ENCODE data around the gene RFK. TPM values are rescaled to one million over a fixed set of nuclear protein-coding genes. Genes with fewer than 3 reads are reported as not detected.

RFK gene
- total RNA-seq, 3 donors from 2014 or later (not counting 1 experiment from before 2014, with no cell fraction given): 8.7 to 11.5 (median 9.2) TPM

- H3K27ac Mint-ChIP-seq: no peak overlapping the region
- H3K4me1 Mint-ChIP-seq: no peaks in the 10 kb centered on the region
- WGBS (ENCODE audit: insufficient coverage): 71% methylated on average over 1 of the region's 2 CpGs
- no peaks in the 10 kb centered on the region for H3K36me3 Mint-ChIP-seq
- H3K4me3 Mint-ChIP-seq: no peak overlapping the region
- Histone ChIP-seq H3K4me3 (ENCODE audit: low read length) (no peak overlapping the region), H3K27ac (ENCODE audit: low read length) (no peak overlapping the region), H3K36me3 (ENCODE audit: control insufficient read depth, insufficient read depth, low read length) (no peaks in the 10 kb centered on the region), H3K9me3 (ENCODE audit: control insufficient read depth, insufficient read depth, low read length) (no peaks in the 10 kb centered on the region), H3K4me1 (ENCODE audit: control insufficient read depth, insufficient read depth, low read length) (no peaks in the 10 kb centered on the region), H3K27me3 (ENCODE audit: control insufficient read depth, insufficient read depth, low read length) (no peaks in the 10 kb centered on the region)
- H3K27me3 Mint-ChIP-seq (ENCODE audit: low read depth in 2 of 2): peaks cover 12 to 25% of the 10 kb centered on the region in 2 donors
- no peak for TF ChIP-seq CTCF (IDR thresholded peaks at IDR 0.05)
- ATAC-seq: no peak
- DNase-seq: no peak
- no peaks in the 10 kb centered on the region for H3K9me3 Mint-ChIP-seq
- intact Hi-C loops (cut with micrococcal nuclease): no loop called here
Observed at GRCh38 chr9:76359766-76360165, 34.5 kb downstream of the RFK start.

DNA sequence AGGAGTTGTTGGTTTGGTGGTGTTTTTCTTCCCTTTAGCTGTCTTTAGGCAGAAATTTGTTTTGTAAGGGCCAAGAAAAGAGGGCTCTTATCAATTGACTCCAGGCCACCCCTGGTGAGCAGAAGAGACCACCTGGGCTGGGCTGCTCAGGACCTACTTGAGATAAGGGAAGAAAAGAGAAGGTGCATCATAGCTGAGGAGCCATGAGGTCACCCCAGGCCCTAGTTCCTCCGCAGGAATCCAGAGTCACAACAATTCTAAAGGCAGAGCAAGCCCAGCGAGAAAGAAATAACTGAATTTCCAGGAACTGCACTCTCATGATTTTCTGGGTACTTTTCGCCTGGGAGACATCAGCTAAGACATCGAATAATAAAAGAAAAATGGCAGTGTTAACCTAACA is 34.9 kb downstream of the RFK start:
- Mint-ChIP-seq H3K4me1 (no peaks in the 10 kb centered on the region), H3K4me3 (no peak overlapping the region), H3K36me3 (no peaks in the 10 kb centered on the region), H3K27ac (no peak overlapping the region), H3K9me3 (no peaks in the 10 kb centered on the region), H3K27me3 (ENCODE audit: low read depth in 2 of 2) (peaks cover 9 to 22% of the 10 kb centered on the region in 2 donors)
- Histone ChIP-seq H3K36me3 (ENCODE audit: control insufficient read depth, insufficient read depth, low read length) (no peaks in the 10 kb centered on the region), H3K9me3 (ENCODE audit: control insufficient read depth, insufficient read depth, low read length) (no peaks in the 10 kb centered on the region), H3K4me3 (ENCODE audit: low read length) (no peak overlapping the region), H3K27ac (ENCODE audit: low read length) (no peak overlapping the region), H3K27me3 (ENCODE audit: control insufficient read depth, insufficient read depth, low read length) (no peaks in the 10 kb centered on the region), H3K4me1 (ENCODE audit: control insufficient read depth, insufficient read depth, low read length) (no peaks in the 10 kb centered on the region)
- no peak for TF ChIP-seq CTCF (IDR thresholded peaks at IDR 0.05)
- intact Hi-C loops (cut with micrococcal nuclease): no loop called here
- ATAC-seq (no peak), DNase-seq (no peak)
- 90% methylated on average over 4 of the region's 4 CpGs for WGBS (ENCODE audit: insufficient coverage)

- H3K27me3 Mint-ChIP-seq (ENCODE audit: low read depth in 2 of 2): peaks cover 11 to 22% of the 10 kb centered on the region in 2 donors
- Histone ChIP-seq H3K27me3 (ENCODE audit: control insufficient read depth, insufficient read depth, low read length) (no peaks in the 10 kb centered on the region), H3K4me3 (ENCODE audit: low read length) (no peak overlapping the region), H3K9me3 (ENCODE audit: control insufficient read depth, insufficient read depth, low read length) (no peaks in the 10 kb centered on the region), H3K4me1 (ENCODE audit: control insufficient read depth, insufficient read depth, low read length) (no peaks in the 10 kb centered on the region), H3K27ac (ENCODE audit: low read length) (no peak overlapping the region), H3K36me3 (ENCODE audit: control insufficient read depth, insufficient read depth, low read length) (no peaks in the 10 kb centered on the region)
- H3K9me3 Mint-ChIP-seq: no peaks in the 10 kb centered on the region
- no peak for DNase-seq
- H3K36me3 Mint-ChIP-seq: no peaks in the 10 kb centered on the region
- no peaks in the 10 kb centered on the region for H3K4me1 Mint-ChIP-seq
- intact Hi-C loops (cut with micrococcal nuclease): no loop called here
- no peak overlapping the region for H3K27ac Mint-ChIP-seq
- no peak for ATAC-seq
- no peak overlapping the region for H3K4me3 Mint-ChIP-seq
- WGBS (ENCODE audit: insufficient coverage): 90% methylated on average over 6 of the region's 10 CpGs
- TF ChIP-seq CTCF (IDR thresholded peaks at IDR 0.05): no peak
Observed at GRCh38 chr9:76358628-76359280, 35.5 kb downstream of the RFK start.

DNA sequence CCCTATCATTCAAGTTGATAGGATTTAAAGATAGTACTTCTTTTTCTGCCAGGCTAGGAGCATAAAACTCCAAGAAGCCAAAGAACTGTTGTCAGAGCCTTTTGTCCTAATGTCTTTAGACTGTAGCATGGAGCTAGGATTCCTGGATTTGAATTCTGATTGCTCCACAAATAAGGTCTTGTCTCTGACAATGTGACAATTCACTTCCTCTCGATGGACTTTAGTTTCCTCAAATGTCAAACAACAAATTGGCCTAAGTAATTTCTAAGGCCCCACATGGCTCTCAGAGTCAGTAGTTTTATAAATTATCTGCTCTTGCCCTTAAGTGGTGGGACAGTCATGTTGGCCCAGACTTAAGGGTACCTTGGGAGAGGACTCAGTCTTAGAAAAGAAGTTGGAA is 36.7 kb downstream of the RFK start:
- DNase-seq (no peak), ATAC-seq (no peak)
- H3K27me3 ChIP-seq (ENCODE audit: control insufficient read depth, insufficient read depth, low read length): no peaks in the 10 kb centered on the region
- WGBS (ENCODE audit: insufficient coverage): 88% methylated on average over 1 of the region's 1 CpG
- H3K4me3 ChIP-seq (ENCODE audit: low read length): no peak overlapping the region
- Mint-ChIP-seq H3K9me3 (no peaks in the 10 kb centered on the region), H3K27me3 (ENCODE audit: low read depth in 2 of 2) (peaks cover 7 to 10% of the 10 kb centered on the region in 2 donors), H3K4me1 (no peaks in the 10 kb centered on the region), H3K36me3 (no peaks in the 10 kb centered on the region), H3K4me3 (no peak overlapping the region), H3K27ac (no peak overlapping the region)
- H3K9me3 ChIP-seq (ENCODE audit: control insufficient read depth, insufficient read depth, low read length): no peaks in the 10 kb centered on the region
- no peak overlapping the region for H3K27ac ChIP-seq (ENCODE audit: low read length)
- intact Hi-C loops (cut with micrococcal nuclease): no loop called here
- no peaks in the 10 kb centered on the region for H3K36me3 ChIP-seq (ENCODE audit: control insufficient read depth, insufficient read depth, low read length)
- H3K4me1 ChIP-seq (ENCODE audit: control insufficient read depth, insufficient read depth, low read length): no peaks in the 10 kb centered on the region
- TF ChIP-seq CTCF (IDR thresholded peaks at IDR 0.05): no peak

Measured in natural killer cell (primary cell).